IMR-90 (cell line): ENCODE measurements around the gene NDRG2. TPM values are rescaled to one million over a fixed set of nuclear protein-coding genes. Genes with fewer than 3 reads are reported as not detected.

ENCODE experiments used
- ATAC-seq: fragments of 200-7000 bp; cut with Tn5 transposase; 2 replicates; pipeline ENCODE4 v1.9.1; 2020; ENCODE audit warnings: low read depth, mild to moderate bottlenecking, moderate library complexity
- BruUV-seq: library from RNA; stranded (reverse); fragments of 400-500 nt; replicated peaks from 2 replicates; lab custom pipeline; 2021; lab: Mats Ljungman, UMichigan
- CTCF ChIA-PET: fragments of 300-600 bp; formaldehyde crosslinking; extraction: SDS; loops from one replicate; lab custom pipeline; 2021; ENCODE audit warnings: antibody characterized with exemption; lab: Yijun Ruan, JAX
- POLR2A ChIA-PET: fragments of 300-600 bp; sonication (Branson Sonifier 250); formaldehyde crosslinking; loops from one replicate; lab custom pipeline; 2022; ENCODE audit warnings: antibody characterized with exemption; ENCODE audit not compliant: unreplicated experiment; lab: Charles Lee
- DNase-seq: peaks from one replicate; pipeline ENCODE4 v3.0.0; 2013
- H2AFZ ChIP-seq: replicated peaks from 2 replicates; pipeline ENCODE3; 2013; ENCODE audit warnings: low read length, mild to moderate bottlenecking; ENCODE audit not compliant: poor library complexity
- H2AK5ac ChIP-seq: 2 replicates; pipeline ENCODE4 v1.6.1; 2013; ENCODE audit warnings: low read depth, low read length, inconsistent platforms
- H2AK9ac ChIP-seq: replicated peaks from 2 replicates; pipeline ENCODE3; 2013; ENCODE audit warnings: mild to moderate bottlenecking, low read depth, low read length, moderate library complexity; ENCODE audit not compliant: poor library complexity
- H2BK120ac ChIP-seq: 2 replicates; pipeline ENCODE4 v1.6.1; 2013; ENCODE audit warnings: low read depth, low read length, inconsistent platforms
- H2BK15ac ChIP-seq: 3 replicates; pipeline ENCODE4 v1.6.1; 2013; ENCODE audit warnings: low read depth, low read length, inconsistent platforms
- H2BK20ac ChIP-seq: 2 replicates; pipeline ENCODE4 v1.6.1; 2013; ENCODE audit warnings: low read depth, mild to moderate bottlenecking, inconsistent platforms, low read length, moderate library complexity
- H2BK5ac ChIP-seq: 2 replicates; pipeline ENCODE4 v1.6.1; 2013; ENCODE audit warnings: mild to moderate bottlenecking, low read depth, low read length, inconsistent platforms; ENCODE audit not compliant: poor library complexity, severe bottlenecking
- H3K14ac ChIP-seq: replicated peaks from 2 replicates; pipeline ENCODE4 v1.6.1; 2013; ENCODE audit warnings: low read depth, low read length, inconsistent platforms
- H3K18ac ChIP-seq: 2 replicates; pipeline ENCODE4 v1.6.1; 2013; ENCODE audit warnings: low read depth, low read length, control low read depth
- H3K23ac ChIP-seq: 2 replicates; pipeline ENCODE4 v1.6.1; 2013; ENCODE audit warnings: low read depth, low read length, inconsistent platforms
- H3K27ac ChIP-seq: 2 replicates; pipeline ENCODE4 v1.5.1; 2013; ENCODE audit warnings: mild to moderate bottlenecking, control low read depth, low read length; ENCODE audit not compliant: insufficient read depth
- H3K27me3 ChIP-seq: 2 replicates; pipeline ENCODE4 v1.6.1; 2013; ENCODE audit warnings: low read length; ENCODE audit not compliant: control insufficient read depth, insufficient read depth
- H3K36me3 ChIP-seq: 2 replicates; pipeline ENCODE4 v1.6.1; 2013; ENCODE audit warnings: low read length, mixed read lengths; ENCODE audit not compliant: control insufficient read depth, insufficient read depth
- H3K4ac ChIP-seq: 2 replicates; pipeline ENCODE4 v1.6.1; 2013; ENCODE audit warnings: low read depth, low read length, inconsistent platforms
- H3K4me1 ChIP-seq: 2 replicates; pipeline ENCODE4 v1.6.1; 2013; ENCODE audit warnings: low read length, mixed read lengths; ENCODE audit not compliant: control insufficient read depth, insufficient read depth
- H3K4me2 ChIP-seq: 2 replicates; pipeline ENCODE4 v1.6.1; 2013; ENCODE audit warnings: low read depth, mild to moderate bottlenecking, control low read depth, low read length, moderate library complexity
- H3K4me3 ChIP-seq: 2 replicates; pipeline ENCODE4 v1.5.1; 2013; ENCODE audit warnings: low read depth, mild to moderate bottlenecking, control low read depth, low read length, moderate library complexity; ENCODE audit not compliant: insufficient read depth
- H3K56ac ChIP-seq: 2 replicates; pipeline ENCODE4 v1.6.1; 2013; ENCODE audit warnings: low read length, inconsistent platforms; ENCODE audit not compliant: insufficient read depth; ENCODE audit errors: extremely low read depth
- H3K79me1 ChIP-seq, 2 experiments: 2 replicates each; pipeline ENCODE4 v1.6.1; 2013; ENCODE audit warnings: low read length in 2 of 2, inconsistent platforms in 1 of 2, low read depth in 1 of 2
- H3K9ac ChIP-seq: 2 replicates; pipeline ENCODE4 v1.6.1; 2013; ENCODE audit warnings: low read depth, low read length, control low read depth
- H3K9me1 ChIP-seq: 2 replicates; pipeline ENCODE4 v1.6.1; 2013; ENCODE audit warnings: low read length, inconsistent platforms; ENCODE audit not compliant: insufficient read depth
- H3K9me3 ChIP-seq: 2 replicates; pipeline ENCODE4 v1.6.1; 2013; ENCODE audit warnings: low read length; ENCODE audit not compliant: control insufficient read depth, insufficient read depth
- H4K20me1 ChIP-seq: 2 replicates; pipeline ENCODE4 v1.6.1; 2013; ENCODE audit warnings: low read length, inconsistent platforms; ENCODE audit not compliant: insufficient read depth
- H4K5ac ChIP-seq: 2 replicates; pipeline ENCODE4 v1.6.1; 2013; ENCODE audit warnings: mild to moderate bottlenecking, low read depth, low read length, control low read depth
- H4K8ac ChIP-seq, 2 experiments: 2 replicates each; pipeline ENCODE4 v1.6.1; 2013; ENCODE audit warnings: low read depth in 2 of 2, low read length in 2 of 2, control low read depth in 1 of 2, inconsistent platforms in 1 of 2
- H4K91ac ChIP-seq: 2 replicates; pipeline ENCODE4 v1.6.1; 2013; ENCODE audit warnings: low read depth, low read length, inconsistent platforms; ENCODE audit not compliant: insufficient read depth
- BHLHE40 ChIP-seq: fragments of 150-350 bp; IDR thresholded peaks from 2 replicates; pipeline ENCODE4 v1.6.1; 2016; ENCODE audit warnings: mild to moderate bottlenecking, low read depth, low read length
- CEBPB ChIP-seq: IDR thresholded peaks from 2 replicates; pipeline ENCODE4 v1.6.1; 2012; ENCODE audit warnings: low read depth, low read length, improper control_type of control experiment
- CHD1 ChIP-seq: IDR thresholded peaks from 2 replicates; pipeline ENCODE4 v1.6.1; 2012; ENCODE audit warnings: low read depth, low read length, improper control_type of control experiment
- CTCF ChIP-seq: conservative IDR thresholded peaks from 2 replicates; pipeline ENCODE4 v1.5.1; 2012; ENCODE audit warnings: mild to moderate bottlenecking, low read depth, low read length, improper control_type of control experiment
- ELK1 ChIP-seq: fragments of 150-350 bp; IDR thresholded peaks from 2 replicates; pipeline ENCODE4 v1.6.1; 2016; ENCODE audit warnings: low read depth, mild to moderate bottlenecking, low read length, moderate library complexity, borderline replicate concordance
- FOS ChIP-seq: fragments of 150-350 bp; IDR thresholded peaks from 2 replicates; pipeline ENCODE4 v1.6.1; 2016; ENCODE audit warnings: low read depth, low read length
- MAFK ChIP-seq: IDR thresholded peaks from 2 replicates; pipeline ENCODE4 v1.6.1; 2012; ENCODE audit warnings: low read depth, low read length, improper control_type of control experiment
- MAZ ChIP-seq: IDR thresholded peaks from 2 replicates; pipeline ENCODE4 v1.6.1; 2012; ENCODE audit warnings: low read depth, mild to moderate bottlenecking, low read length, improper control_type of control experiment, moderate library complexity, borderline replicate concordance
- MXI1 ChIP-seq: IDR thresholded peaks from 2 replicates; pipeline ENCODE4 v1.6.1; 2012; ENCODE audit warnings: low read depth, mild to moderate bottlenecking, low read length, moderate library complexity, borderline replicate concordance
- RAD21 ChIP-seq: IDR thresholded peaks from 2 replicates; pipeline ENCODE4 v1.6.1; 2012; ENCODE audit warnings: low read length, improper control_type of control experiment
- RCOR1 ChIP-seq: IDR thresholded peaks from 2 replicates; pipeline ENCODE4 v1.6.1; 2012; ENCODE audit warnings: mild to moderate bottlenecking, low read length, improper control_type of control experiment; ENCODE audit not compliant: insufficient replicate concordance
- RFX5 ChIP-seq: IDR thresholded peaks from 2 replicates; pipeline ENCODE4 v1.8.0; 2012; ENCODE audit warnings: low read depth, mild to moderate bottlenecking, low read length, moderate library complexity
- SMC3 ChIP-seq: fragments of 150-350 bp; IDR thresholded peaks from 2 replicates; pipeline ENCODE4 v1.6.1; 2016; ENCODE audit warnings: low read depth, mild to moderate bottlenecking, antibody characterized with exemption, low read length, moderate library complexity
- WGBS, 2 experiments: methylation state at CpG; one replicate each; pipeline versions ENCODE4 v1.1.5 to v1.1.7; 2013; ENCODE audit warnings: missing lambda C conversion rate in 2 of 2; ENCODE audit not compliant: insufficient read length in 1 of 2; ENCODE audit errors: extremely low coverage in 2 of 2; 5-methylcytosine and 5-hydroxymethylcytosine counted together
- dilution Hi-C: fragments of 300-500 bp; cut with HindIII; formaldehyde crosslinking; loops from one replicate; pipeline ENCODE4 v1.14.3; 2018; ENCODE audit warnings: low sequenced_read_pairs; ENCODE audit not compliant: unreplicated experiment
- in situ Hi-C: fragments of 300-500 bp; cut with MboI; formaldehyde crosslinking; loops from 3 replicates; pipeline ENCODE4 v1.14.3; 2019; ENCODE audit warnings: low sequenced_read_pairs, inconsistent platforms, mixed read lengths
- intact Hi-C: fragments of 100-400 bp; cut with micrococcal nuclease; formaldehyde crosslinking; loops from 2 replicates; pipeline ENCODE4 v1.10.0; 2022
- polyA plus RNA-seq, 3 experiments: library from polyadenylated mRNA; depleted of rRNA; stranded (reverse); fragments of >200 nt; gene quantifications; 2 replicates each; pipeline ENCODE4 v1.2.3, GENCODE V29; 2012; ENCODE audit warnings: low replicate concordance in 1 of 3
- total RNA-seq: library from RNA; depleted of rRNA; stranded (reverse); fragments of >200 nt; gene quantifications from 2 replicates; pipeline ENCODE4 v1.2.3, GENCODE V29; 2012

The NDRG2 gene
- total and polyA plus RNA-seq, 2 of the 4 experiments (the other 2 are of a cell fraction): 0.36 to 1.5 TPM

GRCh38 chr14:21055432-21056117, 30.7 kb upstream of the NDRG2 start:
- no peak overlapping the region for H3K14ac ChIP-seq
- no peaks in the 10 kb centered on the region for H3K4me1 ChIP-seq
- ChIA-PET CTCF (interaction anchor here (0.7 kb wide), 1 partner anchor 16 kb away, joined by 3 read pairs; no protein-coding TSS in a partner anchor), POLR2A (no interaction called here)
- H3K9me1 ChIP-seq: peaks cover 3% of the 10 kb centered on the region; the same call in 1 of the 2 replicates
- H2BK120ac ChIP-seq: no peak overlapping the region
- no peaks in the 10 kb centered on the region for H3K9me3 ChIP-seq
- intact Hi-C loops (no loop called here), in situ Hi-C loops (no loop called here), dilution Hi-C loops (no loop called here)
- no peak overlapping the region for H3K4me3 ChIP-seq
- BruUV-seq: no TSS peak
- H4K5ac ChIP-seq: no peak overlapping the region
- no peaks in the 10 kb centered on the region for H4K20me1 ChIP-seq
- H4K8ac ChIP-seq: no peak overlapping the region
- no peak overlapping the region for H3K9ac ChIP-seq
- H3K4ac ChIP-seq: no peak overlapping the region
- no peak overlapping the region for H4K91ac ChIP-seq
- no peak overlapping the region for H3K23ac ChIP-seq
- H2BK5ac ChIP-seq: no peak overlapping the region
- TF ChIP-seq RAD21: no peak
- TF ChIP-seq MAZ: no peak
- TF ChIP-seq SMC3: no peak
- no peak for TF ChIP-seq MAFK
- no peak for TF ChIP-seq BHLHE40
- no peak for TF ChIP-seq RFX5
- no peak for TF ChIP-seq ELK1
- no peak for TF ChIP-seq CHD1
- no peak for TF ChIP-seq FOS
- TF ChIP-seq MXI1: no peak
- no peak for TF ChIP-seq CTCF
- no peak for TF ChIP-seq RCOR1
- TF ChIP-seq CEBPB: no peak
- no peak overlapping the region for H3K56ac ChIP-seq
- no peaks in the 10 kb centered on the region for H3K36me3 ChIP-seq
- no peak overlapping the region for H2BK15ac ChIP-seq
- H3K27ac ChIP-seq: no peak overlapping the region
- H3K18ac ChIP-seq: no peak overlapping the region
- peak overlapping the region; percentile 36 for H2AFZ ChIP-seq
- H3K79me1 ChIP-seq: no peaks in the 10 kb centered on the region
- no peak overlapping the region for H2AK9ac ChIP-seq
- H3K27me3 ChIP-seq: peaks cover 4% of the 10 kb centered on the region
- no peak overlapping the region for H3K4me2 ChIP-seq
- H2AK5ac ChIP-seq: no peak overlapping the region
- no peak for ATAC-seq
- WGBS, 2 experiments: 50% methylated on average over 2 of the region's 5 CpGs; no CpG with 5 or more reads in 1 of the 2 experiments
- DNase-seq: no peak
- H2BK20ac ChIP-seq: no peak overlapping the region
